ENCODE data around the gene CCDC85C.

Gene CCDC85C

DNA sequence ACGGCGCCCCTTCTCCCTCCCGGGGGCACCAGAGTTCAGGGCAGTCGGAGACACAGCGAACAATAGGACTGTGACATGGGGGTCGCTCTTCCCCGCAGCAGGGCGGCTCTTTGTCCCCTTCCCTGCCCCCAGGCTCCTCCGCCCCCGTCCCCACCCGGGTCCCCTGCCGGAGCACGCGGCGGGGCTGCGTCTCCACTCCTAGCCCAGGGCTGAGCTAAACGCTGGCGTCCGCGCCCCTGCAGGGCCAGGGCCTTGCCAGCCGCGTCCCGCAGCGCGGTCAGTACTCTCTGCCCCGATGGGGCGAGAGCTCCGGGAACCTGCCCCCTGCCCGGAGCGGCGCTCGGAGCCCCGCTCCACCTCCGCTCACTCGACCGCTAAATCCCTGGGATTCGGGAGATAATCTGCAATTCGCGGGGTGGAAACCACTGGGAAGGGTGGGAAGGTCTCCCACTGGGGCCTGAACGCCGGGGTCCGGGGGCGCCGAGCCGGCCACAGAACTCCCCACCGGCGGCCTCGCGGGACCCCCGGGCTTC, 825 bp upstream of the CCDC85C start:
- peak; percentile 18 for DNase-seq

DNA sequence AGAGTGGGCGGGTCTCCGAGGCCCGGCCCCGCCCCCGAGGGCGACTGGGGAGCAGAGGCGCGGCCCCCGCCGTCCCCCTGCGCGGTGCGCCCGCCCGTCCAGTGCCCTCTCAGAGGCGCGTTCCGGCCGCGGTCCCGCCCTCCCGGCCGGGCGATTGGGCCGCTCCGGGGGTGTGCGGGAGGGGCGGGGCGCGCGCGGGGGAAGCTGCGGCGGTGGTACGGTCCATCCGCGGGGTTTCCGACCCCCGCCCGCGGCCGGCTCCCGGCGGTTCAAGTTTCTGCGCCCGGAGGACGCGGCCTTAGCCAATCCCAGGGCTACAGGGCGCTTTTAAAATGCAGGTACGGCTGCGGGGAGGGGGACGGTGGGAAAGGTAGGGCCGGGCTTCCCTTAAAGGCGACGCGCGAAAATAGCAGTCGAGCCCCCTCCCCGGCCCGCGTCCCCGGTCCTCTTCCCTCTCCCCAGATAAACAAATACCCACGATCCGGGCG, 315 bp upstream of the CCDC85C start:
- DNase-seq: peak; percentile 95

DNA sequence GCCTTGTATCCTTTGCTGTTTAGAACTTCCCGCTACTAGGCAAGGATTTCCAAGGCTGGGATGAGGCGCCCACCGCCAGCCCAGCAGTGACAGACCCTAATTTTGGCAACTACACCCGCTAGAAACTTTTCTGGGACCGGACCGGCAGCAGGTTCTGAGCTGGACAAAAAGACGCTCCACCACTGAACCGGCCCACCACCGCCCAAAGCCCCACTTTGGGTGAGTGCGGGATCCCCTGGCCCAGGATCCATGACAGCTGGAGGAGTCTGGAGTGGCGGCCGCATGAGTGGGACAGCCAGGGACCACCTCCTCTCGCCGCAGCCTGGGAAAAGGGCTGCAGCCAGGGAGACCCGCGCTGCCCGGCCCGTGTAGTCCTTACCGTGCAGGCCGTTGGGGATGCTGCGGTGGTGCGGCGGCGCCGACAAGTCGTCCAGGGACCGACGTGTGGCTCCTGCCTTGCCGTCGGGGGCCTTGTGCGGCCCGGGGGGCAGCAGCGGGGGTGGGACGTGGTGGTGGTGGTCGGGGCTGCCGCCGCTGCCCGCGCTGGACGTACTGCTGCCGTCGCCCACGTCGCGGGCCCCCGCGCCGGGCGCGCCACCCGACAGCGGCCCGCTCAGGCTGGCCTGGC, 1.1 kb downstream of the CCDC85C start:
- no peak for DNase-seq

- no peak for DNase-seq
Measured at GRCh38 chr14:99602054-99602787, 1.8 kb downstream of the CCDC85C start.

GRCh38 chr14:99601361-99601831, 2.6 kb downstream of the CCDC85C start:
- DNase-seq: no peak

DNA sequence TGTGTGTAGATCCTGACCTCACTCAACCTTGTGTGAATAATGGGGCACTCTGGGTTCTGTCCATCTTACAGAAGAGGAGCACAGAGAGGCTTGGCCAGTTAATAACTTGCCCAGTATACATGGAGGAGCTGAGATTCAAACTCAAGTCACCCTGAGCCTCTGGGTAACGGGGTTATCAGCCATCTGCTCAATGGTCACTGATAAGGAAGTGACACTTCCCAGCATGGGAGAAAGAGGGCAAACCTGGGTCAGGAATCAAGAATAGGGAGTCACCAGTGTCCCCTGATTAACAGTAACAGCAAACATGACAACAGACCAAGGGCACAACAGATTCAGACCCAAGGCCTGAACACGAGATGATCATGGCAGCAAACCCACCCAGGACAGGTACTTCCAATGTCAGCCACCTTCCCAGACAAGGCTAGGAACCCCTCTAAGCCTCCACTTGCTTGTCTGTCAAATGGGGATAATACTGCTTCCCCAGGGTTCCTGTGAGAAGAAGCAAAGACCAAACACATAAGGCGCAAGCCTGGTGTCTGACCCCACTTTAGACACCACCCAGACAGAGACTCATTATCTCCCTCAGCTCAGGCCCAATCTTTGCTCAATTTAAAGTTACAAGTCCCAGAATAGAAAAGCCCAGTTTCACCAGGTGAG, 3.6 kb downstream of the CCDC85C start:
- no peak for DNase-seq

DNA sequence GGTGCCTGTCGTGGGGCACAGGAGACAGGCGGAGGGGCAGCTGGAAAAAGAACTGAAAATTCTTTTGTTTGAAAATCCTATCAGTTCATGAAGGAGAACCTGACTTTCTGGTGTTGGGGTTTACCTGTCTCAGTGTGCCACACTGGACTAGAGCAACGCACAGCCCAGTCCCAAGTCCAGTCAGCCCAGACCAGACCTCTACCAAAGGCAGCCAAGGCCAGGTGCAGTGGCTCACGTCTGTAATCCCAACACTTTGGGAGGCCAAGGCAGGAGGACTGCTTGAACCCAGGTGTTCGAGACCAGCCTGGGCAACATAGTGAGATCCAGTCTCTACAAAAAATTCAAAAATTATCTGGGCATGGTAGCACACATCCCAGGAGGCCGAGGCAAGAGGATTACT, 4.6 kb downstream of the CCDC85C start:
- no peak for DNase-seq

GRCh38 chr14:99598774-99599173, 5.2 kb downstream of the CCDC85C start:
- no peak for DNase-seq

GRCh38 chr14:99597911-99598600, 6.0 kb downstream of the CCDC85C start:
- DNase-seq: no peak

- no peak for DNase-seq
Measured at GRCh38 chr14:99596772-99597171, 7.2 kb downstream of the CCDC85C start.

DNA sequence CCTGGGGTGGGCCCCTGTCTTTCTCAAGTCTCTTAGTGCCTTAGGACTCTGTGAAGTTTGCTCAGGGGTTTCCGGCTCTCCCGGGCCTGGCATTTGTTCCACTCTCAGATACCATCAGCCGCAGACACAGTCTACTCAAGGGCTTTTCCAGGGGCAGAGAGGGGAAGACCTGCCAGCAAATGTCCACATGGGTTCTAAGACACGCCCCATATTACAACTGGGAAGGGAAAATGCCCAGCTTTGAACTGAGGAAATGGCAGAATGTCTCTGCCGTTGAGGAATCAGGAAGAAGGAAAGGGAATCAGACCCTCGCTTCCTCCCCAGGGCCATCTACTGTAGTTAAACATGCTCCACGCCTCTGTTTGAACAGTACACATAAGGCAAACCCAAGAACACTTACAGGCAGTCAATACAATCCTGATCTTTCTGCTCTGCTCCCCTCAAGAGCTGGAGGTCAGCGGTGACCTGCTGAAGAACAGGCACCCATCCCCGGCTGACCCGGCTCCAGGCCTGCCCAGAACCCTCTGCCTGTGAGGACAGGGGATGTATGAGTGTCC, 7.9 kb downstream of the CCDC85C start:
- DNase-seq: no peak

DNA sequence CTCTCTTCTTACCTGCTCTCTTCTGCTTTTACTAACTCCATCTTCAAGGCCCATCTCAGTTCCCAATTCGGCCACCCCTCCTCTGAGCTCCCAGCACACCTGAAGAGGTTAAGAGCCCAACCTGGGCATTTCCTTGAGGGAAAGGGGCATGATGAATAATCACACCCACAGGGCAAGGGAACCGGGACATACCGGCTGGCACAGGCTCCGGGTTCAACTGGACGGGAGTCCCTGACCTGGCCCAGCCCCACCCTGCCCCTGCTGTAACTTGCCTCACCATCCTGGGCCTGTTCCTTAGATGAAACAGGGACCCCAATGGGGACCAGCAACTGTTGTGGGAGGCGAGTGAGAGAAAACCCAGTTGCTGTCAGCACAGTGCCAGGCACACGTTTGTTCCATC, 8.5 kb downstream of the CCDC85C start:
- DNase-seq: no peak

GRCh38 chr14:99595034-99595433, 9.0 kb downstream of the CCDC85C start:
- no peak for DNase-seq

GRCh38 chr14:99593971-99594841, 9.8 kb downstream of the CCDC85C start:
- no peak for DNase-seq

GRCh38 chr14:99592933-99593753, 10.9 kb downstream of the CCDC85C start:
- DNase-seq: no peak

DNA sequence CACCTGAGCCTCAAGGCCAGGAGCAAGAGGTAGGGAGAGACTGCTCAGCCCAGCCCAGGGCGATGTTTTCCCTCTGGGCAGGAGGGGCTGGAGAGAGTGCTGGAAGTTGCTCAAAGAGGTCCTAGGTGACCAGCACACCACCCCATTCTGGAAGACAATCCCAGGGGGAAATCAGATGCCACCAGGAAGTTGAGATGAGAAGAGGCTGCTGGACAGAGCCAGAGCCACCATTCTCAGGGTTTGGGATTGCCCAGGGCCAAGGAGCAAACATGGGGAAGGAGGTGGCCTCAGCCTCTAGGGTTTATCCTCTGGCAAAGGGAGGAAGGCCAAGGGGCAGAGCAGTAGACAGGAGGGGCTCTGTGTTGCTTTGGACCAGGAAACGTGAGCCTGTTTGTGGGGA, 11.6 kb downstream of the CCDC85C start:
- no peak for DNase-seq

- no peak for DNase-seq
Measured at GRCh38 chr14:99590746-99591555, 13.1 kb downstream of the CCDC85C start.

DNA sequence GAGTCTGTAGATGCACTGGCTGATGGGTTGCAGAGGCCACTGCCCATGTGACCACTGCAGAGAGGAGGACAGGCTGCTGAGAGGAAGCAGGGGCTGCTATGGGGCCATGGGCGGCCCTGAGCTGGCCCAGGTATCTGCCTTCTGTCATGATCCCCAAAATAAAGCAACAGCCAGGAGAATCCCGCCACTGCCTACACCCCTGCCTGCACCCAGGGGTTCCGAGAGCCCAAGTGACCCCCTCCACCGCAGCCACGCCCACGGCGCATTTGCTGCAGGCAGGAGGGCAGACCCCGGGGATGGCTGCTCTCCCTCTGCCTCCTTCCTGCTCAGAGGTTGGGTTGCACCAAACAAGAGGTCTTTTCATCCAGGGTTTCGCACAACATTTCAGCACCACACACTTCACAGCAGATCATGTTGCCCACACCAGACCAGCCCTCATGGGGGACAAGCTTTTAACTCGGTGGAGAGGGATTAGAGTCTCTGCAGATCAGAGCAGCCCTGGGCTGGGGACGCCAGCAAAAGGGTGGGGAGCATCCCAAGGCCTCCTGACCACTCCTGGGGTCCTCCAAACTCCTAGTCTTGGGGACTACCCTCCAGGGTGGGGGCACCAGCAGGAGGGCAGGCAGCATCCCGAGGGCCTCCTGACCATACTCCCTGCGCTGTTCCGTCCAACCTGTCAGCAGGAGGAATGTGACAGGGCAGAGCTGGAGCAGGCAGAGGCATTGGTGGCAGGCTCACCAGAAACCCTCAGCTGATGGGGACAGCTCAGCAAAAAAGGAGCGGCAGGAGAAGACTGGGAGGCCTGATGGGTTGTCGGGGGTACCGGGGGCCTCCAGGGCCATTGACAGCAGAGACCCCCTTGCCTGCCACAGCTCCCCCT, 14.1 kb downstream of the CCDC85C start:
- no peak for DNase-seq

GRCh38 chr14:99589031-99589441, 15.0 kb downstream of the CCDC85C start:
- no peak for DNase-seq
